Stimulated activated CD4-positive, alpha-beta T cell treated with anti-CD3 and anti-CD28 coated beads, Interleukin-2, amount 100 ng/mL, for 48 hours (primary cell): ENCODE data around the gene ELP5.
"Not testable (repeated sequence)": the region's sequence is repeated elsewhere in the genome, so short reads cannot be mapped to it uniquely, and the experiment has no call there.

Experiments used
- DNase-seq, 2 donors: peaks; one replicate each; pipeline ENCODE4 v3.0.0-alpha.2; 2020

The ELP5 gene

GRCh38 chr17:7237761-7238419, 14.1 kb upstream of the ELP5 start:
- peak; percentile 75 to 81 for DNase-seq

GRCh38 chr17:7238420-7239090, 13.5 kb upstream of the ELP5 start:
- DNase-seq = no peak

- DNase-seq = peak; percentile 92 to 94
Measured at GRCh38 chr17:7239091-7240027, 12.7 kb upstream of the ELP5 start, which contains the start of gene PHF23. PHF23 (minus strand) TSS chr17:7239457; CDS start chr17:7239279, 178 bp downstream.

DNA sequence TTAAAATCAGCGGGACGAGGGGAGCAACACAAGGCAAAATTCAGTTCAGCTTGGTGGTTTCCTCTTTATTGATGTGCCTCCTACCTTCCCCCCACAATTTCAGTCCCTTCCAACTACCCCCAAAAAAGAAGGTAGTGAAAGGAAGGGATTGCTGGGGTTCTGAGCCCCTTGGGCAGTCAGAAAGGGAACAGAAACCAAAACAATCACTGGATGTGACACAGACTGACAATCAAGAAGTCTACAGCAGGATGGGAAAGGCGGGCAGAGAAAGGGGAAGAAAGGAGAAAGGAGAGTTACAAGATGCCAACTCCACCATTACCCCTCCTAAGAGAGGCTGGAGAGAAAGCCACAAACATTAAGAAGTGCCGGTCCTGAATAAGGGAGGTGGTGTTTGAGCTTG, 11.6 kb upstream of the ELP5 start:
- no peak for DNase-seq

DNA sequence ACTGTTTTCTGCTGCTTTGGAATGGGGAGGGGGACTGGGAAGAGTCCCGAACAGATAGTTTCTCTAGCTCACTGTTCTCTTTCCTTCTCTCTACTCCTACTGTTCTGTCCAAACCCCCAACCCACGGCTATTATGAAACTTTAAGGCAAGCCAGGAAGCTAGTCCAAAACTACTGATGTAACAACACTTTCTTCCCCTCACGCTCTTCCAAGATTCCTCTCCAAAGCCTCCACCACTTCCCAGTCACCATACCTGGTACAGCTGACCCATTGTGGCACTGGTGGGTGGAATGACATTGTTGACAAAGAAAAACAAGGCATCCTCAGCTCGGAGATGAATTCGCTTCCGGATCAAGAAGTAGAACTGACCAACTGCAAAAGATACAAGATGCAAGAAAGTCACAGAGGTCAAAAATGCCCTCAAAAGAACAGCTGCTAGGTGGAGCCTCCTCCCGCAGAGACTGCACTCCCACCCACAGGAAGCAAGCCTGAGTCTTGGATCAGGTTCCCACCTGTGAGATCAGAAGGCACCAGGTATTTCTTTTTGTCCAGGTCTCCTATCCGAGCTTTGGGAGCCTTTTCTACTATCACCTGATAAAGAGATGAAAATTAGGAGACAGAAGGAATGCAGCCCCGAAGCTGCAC, 10.8 kb upstream of the ELP5 start:
- no peak for DNase-seq

GRCh38 chr17:7241783-7242716, 10.0 kb upstream of the ELP5 start, which contains the start of gene GABARAP:
GABARAP (minus strand) TSS chr17:7242449; CDS start chr17:7242330, 119 bp downstream.
- DNase-seq = peak; percentile 96

DNA sequence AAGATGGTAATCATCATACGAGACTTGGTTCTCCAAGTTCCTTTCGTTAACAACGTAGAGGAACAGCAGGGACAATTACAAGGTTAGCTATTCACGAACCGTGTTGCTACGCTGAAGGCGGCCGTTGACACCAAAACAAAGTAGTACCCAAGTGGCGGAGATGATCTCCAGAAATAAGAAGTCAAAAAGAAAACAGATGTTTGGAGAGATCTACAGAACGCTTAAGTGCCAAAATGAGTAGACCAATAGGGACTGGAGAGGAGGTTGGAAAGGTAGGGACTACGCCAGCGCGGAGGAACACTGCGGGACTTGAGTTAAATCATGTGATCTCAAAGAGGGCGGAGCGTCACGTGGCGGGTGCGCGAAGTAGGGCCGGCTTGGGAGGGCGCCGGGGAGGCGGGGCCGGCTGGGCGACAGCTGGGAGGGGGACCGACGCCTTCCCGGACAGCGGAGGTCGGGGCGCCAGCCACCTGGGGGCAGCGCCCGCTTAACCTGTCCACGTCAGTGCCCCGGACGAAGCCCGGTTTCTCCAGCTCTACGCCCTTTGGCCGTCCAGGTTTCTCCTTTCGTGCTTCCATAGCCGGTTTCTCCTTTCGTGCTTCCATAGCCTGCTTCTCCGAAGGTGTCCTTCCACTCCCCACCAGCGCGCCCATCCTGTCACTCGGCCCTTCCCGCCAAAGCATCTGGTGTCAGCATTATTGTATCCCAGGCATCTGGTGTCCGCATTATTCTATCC, 9.1 kb upstream of the ELP5 start:
- DNase-seq = peak; percentile 86 to 90

DNA sequence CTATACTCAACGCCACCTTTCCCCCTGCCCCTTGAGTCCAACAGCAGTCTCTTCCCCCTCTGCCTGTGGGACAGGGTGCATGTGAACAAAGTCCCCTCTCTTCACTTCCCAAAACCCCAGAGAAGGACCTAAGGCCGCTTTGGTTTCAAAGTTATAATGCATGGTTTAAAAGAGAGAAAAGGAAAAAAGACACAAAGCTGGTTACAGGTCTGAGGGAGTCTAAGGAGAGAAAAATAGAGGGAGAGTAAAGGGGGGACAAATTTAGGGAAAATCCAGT, 8.6 kb upstream of the ELP5 start:
- DNase-seq = no peak

DNA sequence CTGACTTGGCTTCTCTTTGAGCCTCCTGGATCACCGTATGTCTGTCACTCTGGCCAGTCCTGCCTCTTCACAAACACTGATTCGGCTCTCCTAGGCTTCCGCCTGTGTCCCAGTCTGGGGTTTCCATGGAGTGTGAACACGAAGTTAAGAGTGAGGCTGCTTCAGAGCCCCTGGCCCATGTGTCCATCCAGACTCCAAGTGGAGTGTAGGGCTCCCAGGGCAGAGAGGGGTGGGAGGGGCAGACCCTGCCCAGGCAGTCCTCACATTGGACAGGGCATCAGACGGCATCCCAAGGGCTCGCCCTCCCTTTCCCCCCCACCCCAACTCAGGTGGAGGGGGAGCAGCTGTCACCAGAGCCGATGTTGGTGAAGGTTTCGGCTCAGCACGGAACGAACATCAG, 8.2 kb upstream of the ELP5 start:
- not testable (repeated sequence) for DNase-seq

DNA sequence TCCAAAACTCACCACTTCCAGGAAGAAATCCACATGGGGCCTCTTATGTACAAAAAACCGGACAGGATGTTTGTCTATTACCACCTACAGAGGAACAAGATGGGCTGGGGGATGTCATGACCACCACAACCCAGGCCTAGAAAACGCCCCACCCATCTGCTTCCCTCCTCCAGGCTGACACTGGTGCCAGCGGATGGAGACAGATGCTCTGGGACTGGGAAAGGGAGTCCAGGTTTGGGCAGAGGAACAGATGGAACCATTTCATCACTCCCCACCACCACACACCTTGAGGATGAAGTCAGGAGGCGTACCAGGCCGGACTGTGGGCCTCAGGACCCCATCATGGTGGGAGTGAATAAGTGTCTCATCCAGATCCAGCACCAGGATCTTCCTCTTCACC, 5.2 kb upstream of the ELP5 start:
- no peak for DNase-seq

DNA sequence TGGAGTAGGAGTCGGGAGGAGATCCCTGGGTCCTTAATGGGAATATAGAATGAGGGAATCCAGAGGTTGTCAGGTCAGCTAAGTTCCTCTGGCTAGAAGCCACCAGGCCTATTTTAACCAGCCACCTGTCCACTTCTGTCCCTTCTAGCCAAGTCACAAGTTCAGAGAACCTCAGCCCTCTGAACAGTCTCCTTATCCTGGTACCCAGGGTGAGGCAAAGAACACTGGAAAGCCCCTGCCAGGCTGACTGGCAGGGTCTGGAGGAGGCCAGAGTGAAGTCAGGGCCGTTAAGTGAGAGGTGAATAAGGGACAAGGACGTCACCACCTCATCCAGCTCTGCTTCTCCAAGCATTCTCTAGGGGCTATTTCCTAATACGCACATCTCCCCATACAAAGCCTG, 3.2 kb upstream of the ELP5 start:
- DNase-seq = no peak

DNA sequence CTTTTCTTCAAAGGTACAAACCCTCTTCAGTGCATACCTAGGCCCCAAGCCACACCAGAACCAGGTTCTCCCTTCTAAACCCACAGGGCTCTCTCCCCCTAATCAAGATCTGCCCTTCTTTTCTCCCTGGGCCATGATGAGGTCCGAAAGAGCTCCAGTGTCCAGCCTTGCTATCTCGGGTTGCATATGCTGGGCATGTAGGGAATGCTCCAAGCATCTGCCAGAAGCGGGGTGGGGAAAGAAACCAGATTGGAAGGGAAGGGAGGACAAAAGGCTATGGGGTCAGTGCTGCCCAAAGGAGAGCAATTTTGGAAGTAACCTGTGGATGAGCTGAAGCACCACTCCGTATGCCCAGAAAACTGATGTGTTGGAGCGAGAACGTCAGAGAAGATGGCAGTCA, 2.8 kb upstream of the ELP5 start:
- no peak for DNase-seq

GRCh38 chr17:7249830-7250229, 2.2 kb upstream of the ELP5 start:
- no peak for DNase-seq

- no peak for DNase-seq
Measured at GRCh38 chr17:7250695-7251627, 1.1 kb upstream of the ELP5 start.

- peak; percentile 53 to 100 for DNase-seq
Measured at GRCh38 chr17:7251661-7252175, 297 bp upstream of the ELP5 start, which contains the start of gene CTDNEP1. CTDNEP1 (minus strand) TSS chr17:7251734; CDS start chr17:7251296, 438 bp downstream.

DNA sequence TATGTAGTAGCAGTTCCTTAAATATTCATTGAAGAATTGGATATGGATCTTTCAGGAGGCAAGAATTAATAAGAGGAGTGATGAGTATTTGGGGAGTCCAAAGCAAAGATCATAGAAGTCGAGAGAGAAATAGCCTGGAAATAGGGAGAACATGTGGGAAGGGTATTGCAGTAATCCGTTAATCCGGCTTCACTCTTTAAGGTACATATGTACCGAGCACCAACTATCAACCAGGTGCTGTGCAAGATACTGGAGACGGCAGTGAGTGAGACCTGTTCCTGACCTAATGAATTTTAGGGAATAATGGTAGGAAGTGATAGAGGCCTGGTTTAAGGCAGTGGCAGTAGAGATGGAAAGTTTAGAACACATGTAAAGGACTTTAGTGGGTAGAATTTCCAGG, 1.1 kb downstream of the ELP5 start:
- no peak for DNase-seq

GRCh38 chr17:7254511-7254910, 2.5 kb downstream of the ELP5 start:
- no peak for DNase-seq

DNA sequence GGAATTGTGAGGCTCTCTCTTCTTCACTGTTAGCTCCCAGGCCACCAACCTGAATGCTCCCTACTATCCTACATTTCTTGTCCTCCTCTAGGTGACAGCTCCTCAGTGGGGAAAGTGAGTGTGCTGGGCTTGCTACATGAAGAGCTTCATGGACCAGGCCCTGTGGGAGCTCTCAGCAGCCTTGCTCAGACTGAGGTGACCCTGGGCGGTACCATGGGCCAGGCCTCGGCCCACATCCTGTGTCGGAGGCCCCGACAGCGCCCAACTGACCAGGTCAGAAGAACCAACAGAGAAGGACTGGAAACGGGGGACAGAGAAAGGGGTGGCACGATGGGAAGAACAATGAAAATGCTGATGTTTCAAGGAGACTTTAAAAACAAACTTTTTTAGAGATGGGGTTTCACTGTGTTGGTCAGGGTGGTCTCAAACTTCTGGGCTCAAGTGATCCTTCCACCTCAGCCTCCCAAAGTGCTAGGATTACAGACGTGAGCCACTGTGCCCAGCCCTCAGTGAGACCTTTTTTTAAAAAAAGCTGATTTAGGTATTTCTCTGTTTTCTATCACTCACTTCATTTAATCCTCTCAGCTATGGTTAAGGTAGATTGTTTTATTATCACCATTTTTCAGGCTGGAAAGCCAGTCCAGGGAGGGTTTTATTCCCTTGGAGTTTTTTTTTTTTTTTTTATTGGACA, 4.9 kb downstream of the ELP5 start:
- no peak for DNase-seq
